HG03095 (cell line): ENCODE data around the gene PTPDC1.
"Not testable (repeated sequence)": the region's sequence is repeated elsewhere in the genome, so short reads cannot be mapped to it uniquely, and the experiment has no call there.

Experiments used
- ATAC-seq: cut with Tn5 transposase; IDR thresholded peaks from one replicate; pipeline ENCODE4 v1.9.1; 2021; ENCODE audit warnings: moderate library complexity; ENCODE audit not compliant: unreplicated experiment

Gene PTPDC1

DNA sequence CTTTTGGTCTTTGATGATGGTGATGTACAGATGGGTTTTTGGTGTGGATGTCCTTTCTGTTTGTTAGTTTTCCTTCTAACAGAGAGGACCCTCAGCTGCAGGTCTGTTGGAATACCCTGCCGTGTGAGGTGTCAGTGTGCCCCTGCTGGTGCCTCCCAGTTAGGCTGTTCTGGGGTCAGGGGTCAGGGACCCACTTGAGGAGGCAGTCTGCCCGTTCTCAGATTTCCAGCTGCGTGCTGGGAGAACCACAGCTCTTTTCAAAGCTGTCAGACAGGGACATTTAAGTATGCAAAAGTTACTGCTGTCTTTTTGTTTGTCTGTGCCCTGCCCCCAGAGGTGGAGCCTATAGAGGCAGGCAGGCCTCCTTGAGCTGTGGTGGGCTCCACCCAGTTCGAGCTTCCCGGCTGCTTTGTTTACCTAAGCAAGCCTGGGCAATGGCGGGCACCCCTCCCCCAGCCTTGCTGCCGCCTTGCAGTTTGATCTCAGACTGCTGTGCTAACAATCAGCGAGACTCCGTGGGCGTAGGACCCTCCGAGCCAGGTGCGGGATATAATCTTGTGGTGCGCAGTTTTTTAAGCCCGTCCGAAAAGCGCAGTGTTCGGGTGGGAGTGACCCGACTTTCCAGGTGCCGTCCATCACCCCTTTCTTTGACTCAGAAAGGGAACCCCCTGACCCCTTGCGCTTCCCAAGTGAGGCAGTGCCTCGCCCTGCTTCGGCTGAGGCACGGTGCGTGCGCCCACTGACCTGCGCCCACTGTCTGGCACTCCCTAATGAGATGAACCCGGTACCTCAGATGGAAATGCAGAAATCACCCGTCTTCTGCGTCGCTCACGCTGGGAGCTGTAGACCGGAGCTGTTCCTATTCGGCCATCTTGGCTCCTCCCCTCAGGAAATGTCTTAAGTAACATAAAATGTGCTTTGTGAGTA is 10.2 kb downstream of the PTPDC1 start:
- ATAC-seq, result not testable (repeated sequence)

- ATAC-seq, result no peak
Measured at GRCh38 chr9:94096819-94097577, 12.7 kb downstream of the PTPDC1 start.

- no peak for ATAC-seq
Measured at GRCh38 chr9:94097788-94098414, 13.6 kb downstream of the PTPDC1 start.

- ATAC-seq, result no peak
Measured at GRCh38 chr9:94100152-94100879, 16.1 kb downstream of the PTPDC1 start.

DNA sequence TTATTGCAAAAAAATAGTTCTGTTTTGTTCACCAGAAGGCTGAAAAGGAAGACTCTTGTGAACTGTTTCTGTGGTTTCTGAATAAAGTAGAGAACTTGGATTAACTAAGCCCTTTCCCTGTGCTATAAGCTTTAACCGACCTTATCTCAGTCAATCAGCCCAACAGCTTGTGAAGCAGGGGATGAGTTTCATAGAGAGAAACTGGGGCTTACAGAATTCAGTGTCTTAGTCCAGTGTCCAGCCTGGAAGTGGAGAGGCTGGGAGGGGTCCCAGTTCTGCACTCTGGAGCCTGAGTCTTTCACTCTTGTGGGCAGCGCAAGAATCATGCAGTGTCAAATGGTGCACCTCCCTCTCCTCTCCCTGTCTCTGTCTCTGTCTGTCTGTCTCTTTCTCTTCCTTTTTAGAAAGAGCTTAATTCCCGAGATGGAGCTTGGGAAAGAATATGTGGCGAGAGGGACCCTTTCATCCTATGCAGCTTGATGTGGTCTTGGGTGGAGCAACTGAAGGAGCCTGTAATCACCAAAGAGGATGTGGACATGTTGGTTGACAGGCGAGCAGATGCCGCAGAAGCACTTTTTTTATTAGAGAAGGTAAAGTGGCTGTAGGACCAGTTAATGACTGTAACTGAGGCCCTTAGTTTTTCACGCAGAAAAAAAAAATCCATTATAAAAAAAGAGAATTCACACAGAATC is 17.0 kb downstream of the PTPDC1 start:
- ATAC-seq, result no peak

DNA sequence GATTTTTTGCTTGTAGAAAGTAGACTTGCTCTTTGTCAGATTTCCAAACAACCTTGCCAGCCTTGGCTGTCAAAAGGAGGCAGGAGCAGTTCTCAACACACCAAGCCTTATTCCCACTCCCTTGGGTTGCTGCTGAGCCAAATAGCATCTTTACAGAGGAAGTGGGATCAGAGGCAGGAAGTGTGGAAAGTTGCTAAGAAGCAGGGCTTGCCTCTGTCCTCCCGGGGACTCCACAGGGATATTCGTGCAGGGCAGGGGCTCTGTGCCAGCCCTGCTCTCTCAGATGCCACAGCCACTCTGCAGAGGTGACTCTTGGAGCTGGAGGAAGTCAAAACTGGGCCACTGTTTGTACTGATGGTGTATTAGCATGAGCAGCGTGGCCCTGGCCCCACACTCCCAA is 24.3 kb downstream of the PTPDC1 start:
- no peak for ATAC-seq

GRCh38 chr9:94110821-94111252 is 26.6 kb downstream of the PTPDC1 start:
- no peak for ATAC-seq

- no peak for ATAC-seq
Measured at GRCh38 chr9:94111446-94111845, 27.2 kb downstream of the PTPDC1 start.

- ATAC-seq, result no peak
Measured at GRCh38 chr9:94112716-94113465, 28.6 kb downstream of the PTPDC1 start.

DNA sequence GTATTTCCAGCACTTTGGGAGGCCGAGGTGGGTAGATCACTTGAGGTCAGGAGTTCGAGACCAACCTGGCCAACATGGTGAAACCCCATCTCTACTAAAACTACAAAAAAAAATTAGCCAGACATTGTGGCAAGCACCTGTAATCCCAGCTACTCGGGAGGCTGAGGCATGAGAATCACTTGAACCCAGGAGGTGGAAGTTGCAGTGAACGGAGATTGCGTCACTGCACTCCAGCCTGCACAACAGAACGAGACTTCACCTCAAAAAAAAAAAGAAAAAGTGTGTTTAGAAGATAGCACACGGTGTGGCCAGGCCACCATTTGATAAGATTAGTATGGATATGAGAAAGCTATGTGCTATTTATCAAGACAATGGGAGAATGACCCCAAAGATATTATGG is 35.8 kb downstream of the PTPDC1 start:
- not testable (repeated sequence) for ATAC-seq

GRCh38 chr9:94120854-94121376 is 36.7 kb downstream of the PTPDC1 start:
- ATAC-seq, result no peak

GRCh38 chr9:94126844-94127243 is 42.6 kb downstream of the PTPDC1 start:
- no peak for ATAC-seq

DNA sequence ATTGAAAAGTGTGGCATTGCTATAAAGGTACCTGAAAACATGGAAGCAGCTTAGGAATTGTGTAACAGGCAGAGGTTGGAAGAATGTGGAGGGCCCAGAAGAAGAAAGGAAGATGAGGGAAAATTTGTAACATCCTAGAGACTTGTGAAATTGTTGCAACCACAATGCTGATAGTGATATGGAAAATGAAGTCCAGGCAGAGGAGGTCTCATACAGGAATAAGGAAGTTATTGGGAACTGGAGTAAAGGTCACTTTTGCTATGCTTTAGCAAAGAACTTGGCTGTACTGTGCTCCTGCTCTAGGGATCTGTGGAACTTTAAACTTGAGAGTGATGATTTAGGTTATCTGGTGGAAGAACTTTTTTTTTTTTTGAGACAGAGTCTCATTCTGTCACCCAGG is 43.5 kb downstream of the PTPDC1 start:
- ATAC-seq, result no peak

DNA sequence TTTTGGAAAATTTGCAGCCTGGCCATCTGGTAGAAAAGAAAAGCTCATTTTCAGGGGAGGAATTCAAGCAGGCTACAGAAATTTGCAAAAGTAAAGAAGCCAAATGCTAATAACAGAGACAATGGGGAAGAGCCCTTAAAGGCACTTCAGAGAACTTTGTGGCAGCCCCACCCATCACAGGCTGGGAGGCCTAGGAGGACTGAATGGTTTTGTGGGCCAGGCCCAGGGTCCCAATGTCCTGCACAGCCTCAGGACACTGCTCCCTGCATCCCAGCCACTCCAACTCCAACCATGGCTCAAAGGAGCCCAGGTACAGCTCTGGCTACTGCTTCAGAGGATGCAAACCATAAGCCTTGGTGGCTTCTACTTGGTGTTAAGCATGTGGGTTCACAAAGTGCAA is 44.3 kb downstream of the PTPDC1 start:
- ATAC-seq, result no peak

DNA sequence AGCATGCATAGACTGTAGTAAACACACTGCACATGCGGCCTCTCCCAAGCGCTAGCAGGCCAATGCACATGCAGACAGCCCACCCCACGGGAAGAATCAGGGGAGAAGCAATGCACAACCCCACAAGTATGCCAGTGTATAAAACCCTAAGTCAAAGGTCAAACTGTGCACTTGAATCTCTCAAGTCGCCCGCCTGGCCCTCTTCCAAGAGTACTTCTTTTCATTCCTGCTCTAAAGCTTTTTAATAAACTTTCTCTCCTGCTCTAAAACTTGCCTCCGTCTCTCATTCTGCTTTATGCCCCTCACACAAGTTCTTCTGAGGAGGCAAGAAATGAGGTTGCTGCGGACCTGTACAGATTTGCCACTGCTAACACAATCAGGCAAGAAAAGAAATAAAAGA is 50.4 kb downstream of the PTPDC1 start:
- ATAC-seq, result no peak

GRCh38 chr9:94135222-94135621 is 51.0 kb downstream of the PTPDC1 start:
- no peak for ATAC-seq

DNA sequence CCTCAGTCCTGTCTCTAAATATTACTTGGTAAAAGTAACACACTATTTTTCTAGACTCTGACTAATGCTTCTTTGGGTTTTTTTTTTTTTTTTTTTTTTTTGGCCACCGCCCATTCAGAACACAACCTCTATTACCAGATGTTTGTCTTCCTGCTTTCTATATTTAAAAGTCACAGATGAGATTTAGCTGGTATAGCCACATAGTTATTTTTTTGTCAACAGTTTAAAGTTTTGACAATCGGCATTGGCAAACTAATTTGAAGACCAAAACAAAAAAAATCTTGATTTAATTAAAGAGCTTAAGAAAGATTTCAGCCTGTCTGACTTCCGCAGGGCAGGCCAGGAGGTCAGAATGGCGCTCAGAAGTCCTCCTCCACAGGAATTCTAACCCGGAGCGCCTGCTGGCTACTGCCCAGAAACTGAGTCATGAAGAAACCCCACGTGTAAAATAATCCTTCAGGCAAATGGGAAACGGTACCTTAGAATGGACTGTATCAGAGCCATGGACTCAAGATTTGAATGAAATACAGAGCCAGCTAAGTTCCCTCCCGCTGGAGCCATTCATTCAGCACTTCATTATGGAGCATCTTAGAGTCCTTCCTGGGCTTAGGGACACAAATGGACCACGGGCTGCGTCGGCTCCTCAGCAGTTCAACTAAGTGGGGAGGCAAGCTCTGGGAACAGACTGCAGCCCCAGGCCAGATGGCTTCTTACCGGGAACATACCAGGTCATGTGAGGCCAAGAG is 55.6 kb downstream of the PTPDC1 start:
- ATAC-seq, result no peak

GRCh38 chr9:94140418-94140780 is 56.1 kb downstream of the PTPDC1 start:
- ATAC-seq, result no peak
